ENCODE data around the gene PDZD8.

Gene PDZD8

DNA sequence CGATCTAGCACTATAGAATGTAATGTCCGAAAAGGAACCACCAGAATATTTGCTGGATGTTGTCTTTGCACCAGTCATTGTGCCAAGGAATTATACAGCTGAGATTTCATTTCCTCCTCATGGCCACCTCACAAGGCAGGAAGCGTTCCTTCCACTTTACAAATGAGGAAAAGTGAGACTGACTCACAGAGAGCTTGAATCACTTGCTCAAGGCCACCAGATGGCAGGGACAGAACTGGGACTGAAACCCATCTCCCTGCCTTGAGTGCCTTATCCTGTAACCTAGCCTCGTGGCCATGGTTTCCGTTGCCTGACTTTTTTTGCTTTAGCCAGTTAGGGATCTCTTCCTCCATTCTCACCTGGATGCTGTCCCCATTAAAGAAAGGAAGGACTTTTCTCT, 44.7 kb upstream of the PDZD8 start:
- Histone ChIP-seq H3K18ac (ENCODE audit: low read depth in 1 of 2, low read length in 2 of 2) (no peak overlapping the region), H3K4ac (ENCODE audit: low read depth in 1 of 2, low read length in 2 of 2) (no peak overlapping the region), H4K8ac (ENCODE audit: low read length) (no peak overlapping the region), H3K36me3 (ENCODE audit: control insufficient read depth in 1 of 2, insufficient read depth in 2 of 2, low read depth in 1 of 2, low read length in 2 of 2) (no peaks in the 10 kb centered on the region), H2BK5ac (ENCODE audit: low read depth, low read length, poor library complexity, severe bottlenecking) (no peak overlapping the region), H3K4me2 (ENCODE audit: low read length, poor library complexity, severe bottlenecking) (no peak overlapping the region), H2AK5ac (ENCODE audit: low read length, severe bottlenecking) (no peak overlapping the region), H2BK120ac (ENCODE audit: low read depth, low read length) (no peak overlapping the region), H3K23ac (ENCODE audit: low read length in 2 of 2) (no peak overlapping the region), H3K4me3 (ENCODE audit: insufficient read depth in 1 of 2, low read depth in 1 of 2, low read length in 2 of 2) (no peak overlapping the region), H3K14ac (ENCODE audit: low read length in 2 of 2) (no peak overlapping the region), H4K91ac (ENCODE audit: low read length) (no peak overlapping the region), H3K79me1 (replicated peaks; ENCODE audit: low read length, poor library complexity, severe bottlenecking) (no peaks in the 10 kb centered on the region), H2BK15ac (ENCODE audit: low read depth, poor library complexity, severe bottlenecking) (no peak overlapping the region), H2BK12ac (ENCODE audit: low read length in 2 of 2) (no peak overlapping the region), H3K9me3 (ENCODE audit: control insufficient read depth, low read length) (no peaks in the 10 kb centered on the region), H3K27ac (ENCODE audit: low read length, poor library complexity, severe bottlenecking) (no peak overlapping the region), H3K9ac (ENCODE audit: low read length) (no peak overlapping the region), H2AFZ (ENCODE audit: low read depth, low read length) (no peak overlapping the region), H3K27me3 (ENCODE audit: control insufficient read depth in 1 of 2, insufficient read depth in 1 of 2, low read length in 2 of 2) (peaks cover 6 to 15% of the 10 kb centered on the region in 2 experiments), H3K4me1 (ENCODE audit: control insufficient read depth, insufficient read depth, low read depth, low read length) (no peaks in the 10 kb centered on the region)
- no peak for DNase-seq
- 79% methylated on average over 5 of the region's 5 CpGs for WGBS

DNA sequence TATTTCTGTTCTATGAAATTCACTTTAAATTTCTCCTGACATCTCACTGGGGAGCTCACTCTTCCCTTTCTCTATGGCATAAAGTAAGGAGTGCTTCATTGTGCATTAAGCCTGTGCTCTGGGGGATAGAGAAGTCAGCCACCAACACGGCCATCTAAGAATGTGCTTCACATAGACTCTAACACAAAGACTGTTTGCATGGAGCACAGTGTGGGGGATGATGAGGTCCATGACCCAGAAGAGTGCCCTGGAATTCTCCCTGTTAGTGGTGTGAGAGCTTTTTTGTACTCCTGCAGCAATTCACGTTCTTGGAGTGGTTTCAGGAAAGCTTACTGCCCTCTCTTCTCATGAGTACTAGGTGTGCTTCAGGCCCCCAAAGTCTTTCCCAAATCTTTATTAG, 43.9 kb upstream of the PDZD8 start:
- H4K91ac ChIP-seq (ENCODE audit: low read length): no peak overlapping the region
- no peak overlapping the region for H4K8ac ChIP-seq (ENCODE audit: low read length)
- H3K9me3 ChIP-seq (ENCODE audit: control insufficient read depth, low read length): no peaks in the 10 kb centered on the region
- no peak overlapping the region for H3K23ac ChIP-seq (ENCODE audit: low read length in 2 of 2)
- no peak overlapping the region for H2BK15ac ChIP-seq (ENCODE audit: low read depth, poor library complexity, severe bottlenecking)
- no peak overlapping the region for H3K9ac ChIP-seq (ENCODE audit: low read length)
- no peak overlapping the region for H3K18ac ChIP-seq (ENCODE audit: low read depth in 1 of 2, low read length in 2 of 2)
- H3K27me3 ChIP-seq (ENCODE audit: control insufficient read depth in 1 of 2, insufficient read depth in 1 of 2, low read length in 2 of 2): peaks cover 6 to 15% of the 10 kb centered on the region in 2 experiments
- no peaks in the 10 kb centered on the region for H3K79me1 ChIP-seq (replicated peaks; ENCODE audit: low read length, poor library complexity, severe bottlenecking)
- H3K4me3 ChIP-seq (ENCODE audit: insufficient read depth in 1 of 2, low read depth in 1 of 2, low read length in 2 of 2): no peak overlapping the region
- H3K14ac ChIP-seq (ENCODE audit: low read length in 2 of 2): no peak overlapping the region
- no peak overlapping the region for H2AK5ac ChIP-seq (ENCODE audit: low read length, severe bottlenecking)
- H3K4me1 ChIP-seq (ENCODE audit: control insufficient read depth, insufficient read depth, low read depth, low read length): no peaks in the 10 kb centered on the region
- H2BK12ac ChIP-seq (ENCODE audit: low read length in 2 of 2): no peak overlapping the region
- no peaks in the 10 kb centered on the region for H3K36me3 ChIP-seq (ENCODE audit: control insufficient read depth in 1 of 2, insufficient read depth in 2 of 2, low read depth in 1 of 2, low read length in 2 of 2)
- no peak overlapping the region for H3K4ac ChIP-seq (ENCODE audit: low read depth in 1 of 2, low read length in 2 of 2)
- H3K4me2 ChIP-seq (ENCODE audit: low read length, poor library complexity, severe bottlenecking): no peak overlapping the region
- no peak for DNase-seq
- H2AFZ ChIP-seq (ENCODE audit: low read depth, low read length): no peak overlapping the region
- H2BK5ac ChIP-seq (ENCODE audit: low read depth, low read length, poor library complexity, severe bottlenecking): no peak overlapping the region
- WGBS: 76% methylated on average over 2 of the region's 2 CpGs
- H2BK120ac ChIP-seq (ENCODE audit: low read depth, low read length): no peak overlapping the region
- no peak overlapping the region for H3K27ac ChIP-seq (ENCODE audit: low read length, poor library complexity, severe bottlenecking)

- H2BK12ac ChIP-seq (ENCODE audit: low read length in 2 of 2): no peak overlapping the region
- H3K4ac ChIP-seq (ENCODE audit: low read depth in 1 of 2, low read length in 2 of 2): no peak overlapping the region
- no peak overlapping the region for H2BK5ac ChIP-seq (ENCODE audit: low read depth, low read length, poor library complexity, severe bottlenecking)
- no peak overlapping the region for H4K91ac ChIP-seq (ENCODE audit: low read length)
- H2AFZ ChIP-seq (ENCODE audit: low read depth, low read length): no peak overlapping the region
- H3K4me3 ChIP-seq (ENCODE audit: insufficient read depth in 1 of 2, low read depth in 1 of 2, low read length in 2 of 2): no peak overlapping the region
- no peak for DNase-seq
- no peaks in the 10 kb centered on the region for H3K36me3 ChIP-seq (ENCODE audit: control insufficient read depth in 1 of 2, insufficient read depth in 2 of 2, low read depth in 1 of 2, low read length in 2 of 2)
- H3K27me3 ChIP-seq (ENCODE audit: control insufficient read depth in 1 of 2, insufficient read depth in 1 of 2, low read length in 2 of 2): peaks cover 0 to 10% of the 10 kb centered on the region in 2 experiments
- no peaks in the 10 kb centered on the region for H3K9me3 ChIP-seq (ENCODE audit: control insufficient read depth, low read length)
- H3K18ac ChIP-seq (ENCODE audit: low read depth in 1 of 2, low read length in 2 of 2): no peak overlapping the region
- H3K27ac ChIP-seq (ENCODE audit: low read length, poor library complexity, severe bottlenecking): no peak overlapping the region
- H3K79me1 ChIP-seq (replicated peaks; ENCODE audit: low read length, poor library complexity, severe bottlenecking): no peaks in the 10 kb centered on the region
- H3K4me1 ChIP-seq (ENCODE audit: control insufficient read depth, insufficient read depth, low read depth, low read length): no peaks in the 10 kb centered on the region
- WGBS: 90% methylated on average over 2 of the region's 4 CpGs
- no peak overlapping the region for H2BK120ac ChIP-seq (ENCODE audit: low read depth, low read length)
- no peak overlapping the region for H3K4me2 ChIP-seq (ENCODE audit: low read length, poor library complexity, severe bottlenecking)
- H2BK15ac ChIP-seq (ENCODE audit: low read depth, poor library complexity, severe bottlenecking): no peak overlapping the region
- H4K8ac ChIP-seq (ENCODE audit: low read length): no peak overlapping the region
- H3K9ac ChIP-seq (ENCODE audit: low read length): no peak overlapping the region
- no peak overlapping the region for H3K14ac ChIP-seq (ENCODE audit: low read length in 2 of 2)
- no peak overlapping the region for H3K23ac ChIP-seq (ENCODE audit: low read length in 2 of 2)
- H2AK5ac ChIP-seq (ENCODE audit: low read length, severe bottlenecking): no peak overlapping the region
Measured at GRCh38 chr10:117418121-117418520, 42.9 kb upstream of the PDZD8 start.

GRCh38 chr10:117417196-117417595, 42.0 kb upstream of the PDZD8 start:
- H2BK120ac ChIP-seq (ENCODE audit: low read depth, low read length): no peak overlapping the region
- H3K4me3 ChIP-seq (ENCODE audit: insufficient read depth in 1 of 2, low read depth in 1 of 2, low read length in 2 of 2): no peak overlapping the region
- no peak overlapping the region for H4K91ac ChIP-seq (ENCODE audit: low read length)
- no peak overlapping the region for H3K4ac ChIP-seq (ENCODE audit: low read depth in 1 of 2, low read length in 2 of 2)
- 63% methylated on average over 2 of the region's 3 CpGs for WGBS
- DNase-seq: no peak
- H3K23ac ChIP-seq (ENCODE audit: low read length in 2 of 2): no peak overlapping the region
- no peak overlapping the region for H4K8ac ChIP-seq (ENCODE audit: low read length)
- no peaks in the 10 kb centered on the region for H3K9me3 ChIP-seq (ENCODE audit: control insufficient read depth, low read length)
- H2AK5ac ChIP-seq (ENCODE audit: low read length, severe bottlenecking): no peak overlapping the region
- no peak overlapping the region for H3K4me2 ChIP-seq (ENCODE audit: low read length, poor library complexity, severe bottlenecking)
- H3K27me3 ChIP-seq (ENCODE audit: control insufficient read depth in 1 of 2, insufficient read depth in 1 of 2, low read length in 2 of 2): peaks cover 0 to 4% of the 10 kb centered on the region in 2 experiments
- H2BK15ac ChIP-seq (ENCODE audit: low read depth, poor library complexity, severe bottlenecking): no peak overlapping the region
- H2BK12ac ChIP-seq (ENCODE audit: low read length in 2 of 2): no peak overlapping the region
- H3K4me1 ChIP-seq (ENCODE audit: control insufficient read depth, insufficient read depth, low read depth, low read length): no peaks in the 10 kb centered on the region
- no peak overlapping the region for H2AFZ ChIP-seq (ENCODE audit: low read depth, low read length)
- no peak overlapping the region for H3K27ac ChIP-seq (ENCODE audit: low read length, poor library complexity, severe bottlenecking)
- no peaks in the 10 kb centered on the region for H3K36me3 ChIP-seq (ENCODE audit: control insufficient read depth in 1 of 2, insufficient read depth in 2 of 2, low read depth in 1 of 2, low read length in 2 of 2)
- no peak overlapping the region for H3K14ac ChIP-seq (ENCODE audit: low read length in 2 of 2)
- no peak overlapping the region for H3K9ac ChIP-seq (ENCODE audit: low read length)
- H3K18ac ChIP-seq (ENCODE audit: low read depth in 1 of 2, low read length in 2 of 2): no peak overlapping the region
- no peak overlapping the region for H2BK5ac ChIP-seq (ENCODE audit: low read depth, low read length, poor library complexity, severe bottlenecking)
- H3K79me1 ChIP-seq (replicated peaks; ENCODE audit: low read length, poor library complexity, severe bottlenecking): no peaks in the 10 kb centered on the region

Measured in mesenchymal stem cell (in vitro differentiated cells and primary cell).